GM12872 (cell line): ENCODE data around the gene AQP2.

ENCODE experiments used
- TF ChIP-seq, protein P1 (sequence below): IDR thresholded peaks from 3 replicates; pipeline ENCODE4 v1.5.1; 2011; ENCODE audit warnings: low read depth, mild to moderate bottlenecking, low read length, moderate library complexity; ENCODE audit not compliant: insufficient read depth

Gene AQP2

GRCh38 chr12:49943625-49943960 is 6.9 kb upstream of the AQP2 start:
- TF ChIP-seq, protein P1, sequence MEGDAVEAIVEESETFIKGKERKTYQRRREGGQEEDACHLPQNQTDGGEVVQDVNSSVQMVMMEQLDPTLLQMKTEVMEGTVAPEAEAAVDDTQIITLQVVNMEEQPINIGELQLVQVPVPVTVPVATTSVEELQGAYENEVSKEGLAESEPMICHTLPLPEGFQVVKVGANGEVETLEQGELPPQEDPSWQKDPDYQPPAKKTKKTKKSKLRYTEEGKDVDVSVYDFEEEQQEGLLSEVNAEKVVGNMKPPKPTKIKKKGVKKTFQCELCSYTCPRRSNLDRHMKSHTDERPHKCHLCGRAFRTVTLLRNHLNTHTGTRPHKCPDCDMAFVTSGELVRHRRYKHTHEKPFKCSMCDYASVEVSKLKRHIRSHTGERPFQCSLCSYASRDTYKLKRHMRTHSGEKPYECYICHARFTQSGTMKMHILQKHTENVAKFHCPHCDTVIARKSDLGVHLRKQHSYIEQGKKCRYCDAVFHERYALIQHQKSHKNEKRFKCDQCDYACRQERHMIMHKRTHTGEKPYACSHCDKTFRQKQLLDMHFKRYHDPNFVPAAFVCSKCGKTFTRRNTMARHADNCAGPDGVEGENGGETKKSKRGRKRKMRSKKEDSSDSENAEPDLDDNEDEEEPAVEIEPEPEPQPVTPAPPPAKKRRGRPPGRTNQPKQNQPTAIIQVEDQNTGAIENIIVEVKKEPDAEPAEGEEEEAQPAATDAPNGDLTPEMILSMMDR: no peak

GRCh38 chr12:49944046-49944445 is 6.5 kb upstream of the AQP2 start:
- TF ChIP-seq, protein P1: no peak

GRCh38 chr12:49944718-49945117 is 5.8 kb upstream of the AQP2 start:
- TF ChIP-seq, protein P1: no peak

- TF ChIP-seq, protein P1: peak; percentile 99
Observed at GRCh38 chr12:49945394-49946080, 5.0 kb upstream of the AQP2 start.

- TF ChIP-seq, protein P1: no peak
Observed at GRCh38 chr12:49946086-49946485, 4.5 kb upstream of the AQP2 start.

- TF ChIP-seq, protein P1: no peak
Observed at GRCh38 chr12:49946497-49946896, 4.0 kb upstream of the AQP2 start.

DNA sequence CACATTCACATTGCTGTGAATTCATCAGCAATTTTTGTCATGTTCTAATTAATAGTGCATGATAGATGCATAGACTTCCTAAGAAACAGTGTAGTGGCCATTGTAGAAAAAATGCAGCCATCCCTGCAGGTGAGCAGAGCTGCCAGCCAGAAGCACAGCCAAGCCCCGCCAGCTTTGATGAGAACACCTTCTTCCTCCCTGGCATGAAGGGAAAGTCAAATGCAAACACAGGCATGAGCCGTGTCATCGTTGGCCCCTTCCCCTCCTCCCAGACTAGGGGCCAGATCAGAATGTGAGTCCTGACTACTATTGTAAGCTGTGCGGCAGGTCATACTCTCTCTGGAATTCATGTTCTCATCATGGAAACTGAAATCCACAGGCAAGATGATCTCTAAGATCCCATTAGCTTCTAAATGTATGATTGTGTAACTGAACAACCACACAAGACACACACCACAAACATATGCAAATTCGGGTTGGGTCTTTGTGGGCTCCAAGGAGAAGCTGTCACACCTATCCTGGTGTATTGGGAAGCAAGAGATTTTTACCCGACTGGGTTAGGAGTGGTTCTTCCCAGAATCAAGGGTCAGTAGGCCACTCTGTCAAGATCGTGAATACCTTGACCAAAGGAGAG is 2.8 kb upstream of the AQP2 start:
- TF ChIP-seq, protein P1: no peak
